ENCODE data around the gene GRID2. TPM values are rescaled to one million over a fixed set of nuclear protein-coding genes. Genes with fewer than 3 reads are reported as not detected.
"Not testable (repeated sequence)": the region's sequence is repeated elsewhere in the genome, so short reads cannot be mapped to it uniquely, and the experiment has no call there.

GRID2 gene
- total RNA-seq, 1 experiment from 2014 or later, result not detected

DNA sequence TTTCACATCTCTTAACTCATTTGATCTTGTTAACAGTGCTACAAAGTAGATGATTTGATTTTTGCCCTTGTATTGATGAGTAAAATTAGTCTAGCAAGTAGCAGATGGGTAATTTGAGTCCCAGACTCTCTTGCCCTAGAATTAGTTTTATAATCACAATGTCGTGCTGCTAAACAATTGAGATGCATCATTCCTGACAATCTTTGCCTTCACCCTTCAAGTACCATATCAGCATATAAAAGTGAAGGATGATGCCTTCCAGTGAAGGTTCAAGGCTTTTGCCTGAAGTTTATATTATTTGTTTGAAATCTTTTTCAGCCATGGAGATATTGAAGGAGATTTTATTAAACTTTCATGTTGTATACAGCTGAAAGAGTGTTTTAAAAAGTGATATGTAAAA is 141.4 kb downstream of the GRID2 start:
- no TSS peak for BruUV-seq (replicated peaks)
- POLR2A ChIA-PET, result no interaction called here
- H3K36me3 Mint-ChIP-seq (ENCODE audit: insufficient read depth, unreplicated experiment), result no peaks in the 10 kb centered on the region

DNA sequence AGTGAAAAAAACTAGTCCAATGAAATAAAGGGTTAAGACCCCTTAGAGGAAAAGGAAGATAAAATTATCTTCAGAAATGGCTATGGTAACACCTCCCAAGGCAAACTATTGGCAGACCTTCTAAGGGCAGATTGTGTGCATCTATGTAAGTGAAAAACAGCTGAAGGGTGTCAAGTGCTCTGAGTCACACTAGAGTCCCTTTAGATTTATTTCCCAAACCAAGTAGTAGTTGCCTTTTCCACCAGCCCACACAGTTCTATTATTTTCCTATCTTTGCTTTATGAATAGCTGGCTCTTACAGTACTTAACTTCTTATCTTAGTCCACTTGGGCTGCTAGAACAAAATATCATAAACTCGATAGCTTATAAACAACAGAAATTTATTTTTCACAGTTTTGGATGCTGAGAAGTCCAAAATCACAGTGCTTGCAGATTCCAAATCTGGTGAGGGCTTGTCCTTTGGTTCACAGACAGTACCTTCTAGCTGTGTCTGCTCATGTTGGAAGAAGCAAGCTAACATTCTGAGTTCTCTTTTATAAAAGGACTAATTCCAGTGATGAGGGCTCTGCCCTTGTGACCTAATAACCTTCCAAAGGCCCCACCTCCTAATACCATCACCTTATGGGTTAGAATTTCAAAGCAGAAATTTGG is 143.6 kb downstream of the GRID2 start:
- no peaks in the 10 kb centered on the region for H3K36me3 Mint-ChIP-seq (ENCODE audit: insufficient read depth, unreplicated experiment)
- TF ChIP-seq, protein P1, sequence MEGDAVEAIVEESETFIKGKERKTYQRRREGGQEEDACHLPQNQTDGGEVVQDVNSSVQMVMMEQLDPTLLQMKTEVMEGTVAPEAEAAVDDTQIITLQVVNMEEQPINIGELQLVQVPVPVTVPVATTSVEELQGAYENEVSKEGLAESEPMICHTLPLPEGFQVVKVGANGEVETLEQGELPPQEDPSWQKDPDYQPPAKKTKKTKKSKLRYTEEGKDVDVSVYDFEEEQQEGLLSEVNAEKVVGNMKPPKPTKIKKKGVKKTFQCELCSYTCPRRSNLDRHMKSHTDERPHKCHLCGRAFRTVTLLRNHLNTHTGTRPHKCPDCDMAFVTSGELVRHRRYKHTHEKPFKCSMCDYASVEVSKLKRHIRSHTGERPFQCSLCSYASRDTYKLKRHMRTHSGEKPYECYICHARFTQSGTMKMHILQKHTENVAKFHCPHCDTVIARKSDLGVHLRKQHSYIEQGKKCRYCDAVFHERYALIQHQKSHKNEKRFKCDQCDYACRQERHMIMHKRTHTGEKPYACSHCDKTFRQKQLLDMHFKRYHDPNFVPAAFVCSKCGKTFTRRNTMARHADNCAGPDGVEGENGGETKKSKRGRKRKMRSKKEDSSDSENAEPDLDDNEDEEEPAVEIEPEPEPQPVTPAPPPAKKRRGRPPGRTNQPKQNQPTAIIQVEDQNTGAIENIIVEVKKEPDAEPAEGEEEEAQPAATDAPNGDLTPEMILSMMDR (IDR thresholded peaks at IDR 0.05; ENCODE audit: unreplicated experiment), result no peak
- CTCF ChIA-PET, result interaction anchor here (0.6 to 0.7 kb wide), 2 partner anchors 9 to 136 kb away, joined by 3 read pairs; no protein-coding TSS in a partner anchor
- H3K9me3 Mint-ChIP-seq (ENCODE audit: unreplicated experiment), result no peaks in the 10 kb centered on the region
- H3K4me3 Mint-ChIP-seq (ENCODE audit: unreplicated experiment), result no peak overlapping the region
- no peak for DNase-seq (ENCODE audit: unreplicated experiment)
- intact Hi-C loops (cut with micrococcal nuclease), result no loop called here
- POLR2A ChIA-PET, result interaction anchor here (1.0 kb wide), 1 partner anchor 18 kb away, joined by 3 read pairs; no protein-coding TSS in a partner anchor
- no TSS peak for BruUV-seq (replicated peaks)
- H3K4me1 Mint-ChIP-seq (ENCODE audit: insufficient read depth, unreplicated experiment), result no peaks in the 10 kb centered on the region
- H3K27ac Mint-ChIP-seq (ENCODE audit: low read depth, unreplicated experiment), result no peak overlapping the region
- H3K27me3 Mint-ChIP-seq (ENCODE audit: insufficient read depth, unreplicated experiment), result no peaks in the 10 kb centered on the region

More for the DNA sequence above, 141.4 kb downstream of the GRID2 start:
- TF ChIP-seq, protein P1 (IDR thresholded peaks at IDR 0.05; ENCODE audit: unreplicated experiment), result no peak
- intact Hi-C loops (cut with micrococcal nuclease), result no loop called here
- Mint-ChIP-seq H3K9me3 (ENCODE audit: unreplicated experiment) (peaks cover 14% of the 10 kb centered on the region), H3K27ac (ENCODE audit: low read depth, unreplicated experiment) (no peak overlapping the region), H3K27me3 (ENCODE audit: insufficient read depth, unreplicated experiment) (no peaks in the 10 kb centered on the region), H3K4me3 (ENCODE audit: unreplicated experiment) (no peak overlapping the region), H3K4me1 (ENCODE audit: insufficient read depth, unreplicated experiment) (no peaks in the 10 kb centered on the region)
- no peak for DNase-seq (ENCODE audit: unreplicated experiment)
- CTCF ChIA-PET, result no interaction called here

GRCh38 chr4:92448176-92448575 is 144.4 kb downstream of the GRID2 start:
- BruUV-seq (replicated peaks); H3K27ac Mint-ChIP-seq (ENCODE audit: low read depth, unreplicated experiment); intact Hi-C loops (cut with micrococcal nuclease); H3K4me3 Mint-ChIP-seq (ENCODE audit: unreplicated experiment); CTCF ChIA-PET; DNase-seq (ENCODE audit: unreplicated experiment); H3K9me3 Mint-ChIP-seq (ENCODE audit: unreplicated experiment); H3K4me1 Mint-ChIP-seq (ENCODE audit: insufficient read depth, unreplicated experiment); H3K36me3 Mint-ChIP-seq (ENCODE audit: insufficient read depth, unreplicated experiment); H3K27me3 Mint-ChIP-seq (ENCODE audit: insufficient read depth, unreplicated experiment): not testable (repeated sequence)
- POLR2A ChIA-PET, result interaction anchor here (1.0 kb wide), 1 partner anchor 17 kb away, joined by 3 read pairs; no protein-coding TSS in a partner anchor

- no peak overlapping the region for H3K27ac Mint-ChIP-seq (ENCODE audit: low read depth, unreplicated experiment)
- CTCF ChIA-PET, result no interaction called here
- H3K36me3 Mint-ChIP-seq (ENCODE audit: insufficient read depth, unreplicated experiment), result no peaks in the 10 kb centered on the region
- intact Hi-C loops (cut with micrococcal nuclease), result no loop called here
- no TSS peak for BruUV-seq (replicated peaks)
- H3K4me3 Mint-ChIP-seq (ENCODE audit: unreplicated experiment), result no peak overlapping the region
- TF ChIP-seq, protein P1 (IDR thresholded peaks at IDR 0.05; ENCODE audit: unreplicated experiment), result no peak
- peaks cover 6% of the 10 kb centered on the region for H3K4me1 Mint-ChIP-seq (ENCODE audit: insufficient read depth, unreplicated experiment)
- no peaks in the 10 kb centered on the region for H3K9me3 Mint-ChIP-seq (ENCODE audit: unreplicated experiment)
- POLR2A ChIA-PET, result no interaction called here
- no peak for DNase-seq (ENCODE audit: unreplicated experiment)
- no peaks in the 10 kb centered on the region for H3K27me3 Mint-ChIP-seq (ENCODE audit: insufficient read depth, unreplicated experiment)
These were observed 146.9 kb downstream of the GRID2 start for GRCh38 chr4:92450694-92451093.

All from MCF 10A (cell line).